Activated T-cell treated with anti-CD3 and anti-CD28 coated beads for 48 hours (primary cell): ENCODE results near the gene TTC34.
"Not testable (repeated sequence)": the region's sequence is repeated elsewhere in the genome, so short reads cannot be mapped to it uniquely, and the experiment has no call there.

Source experiments
- DNase-seq: peaks from one replicate; pipeline ENCODE4 v3.0.0-alpha.2; 2020; ENCODE audit warnings: low read depth

The TTC34 gene

DNA sequence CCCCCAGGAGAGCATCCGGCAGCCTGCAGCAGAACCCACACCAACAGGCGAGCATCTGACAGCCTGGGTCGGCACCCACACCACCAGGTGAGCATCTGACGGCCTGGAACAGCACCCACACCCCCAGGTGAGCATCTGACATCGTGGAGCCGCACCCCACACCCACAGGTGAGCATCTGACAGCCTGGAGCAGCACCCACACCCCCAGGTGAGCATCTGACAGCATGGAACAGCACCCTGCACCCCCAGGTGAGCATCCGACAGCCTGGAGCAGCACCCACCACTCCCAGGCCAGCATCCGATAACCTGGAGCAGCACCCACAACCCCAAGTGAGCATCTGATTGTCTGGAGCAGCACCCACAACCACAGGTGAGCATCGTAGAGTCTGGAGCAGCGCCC is 124.8 kb downstream of the TTC34 start:
- not testable (repeated sequence) for DNase-seq

GRCh38 chr1:2671656-2672055 is 129.8 kb downstream of the TTC34 start:
- DNase-seq = not testable (repeated sequence)

GRCh38 chr1:2659806-2660205 is 141.7 kb downstream of the TTC34 start:
- not testable (repeated sequence) for DNase-seq

GRCh38 chr1:2657909-2658308 is 143.6 kb downstream of the TTC34 start:
- not testable (repeated sequence) for DNase-seq

- not testable (repeated sequence) for DNase-seq
Observed at GRCh38 chr1:2657124-2657523, 144.4 kb downstream of the TTC34 start.

DNA sequence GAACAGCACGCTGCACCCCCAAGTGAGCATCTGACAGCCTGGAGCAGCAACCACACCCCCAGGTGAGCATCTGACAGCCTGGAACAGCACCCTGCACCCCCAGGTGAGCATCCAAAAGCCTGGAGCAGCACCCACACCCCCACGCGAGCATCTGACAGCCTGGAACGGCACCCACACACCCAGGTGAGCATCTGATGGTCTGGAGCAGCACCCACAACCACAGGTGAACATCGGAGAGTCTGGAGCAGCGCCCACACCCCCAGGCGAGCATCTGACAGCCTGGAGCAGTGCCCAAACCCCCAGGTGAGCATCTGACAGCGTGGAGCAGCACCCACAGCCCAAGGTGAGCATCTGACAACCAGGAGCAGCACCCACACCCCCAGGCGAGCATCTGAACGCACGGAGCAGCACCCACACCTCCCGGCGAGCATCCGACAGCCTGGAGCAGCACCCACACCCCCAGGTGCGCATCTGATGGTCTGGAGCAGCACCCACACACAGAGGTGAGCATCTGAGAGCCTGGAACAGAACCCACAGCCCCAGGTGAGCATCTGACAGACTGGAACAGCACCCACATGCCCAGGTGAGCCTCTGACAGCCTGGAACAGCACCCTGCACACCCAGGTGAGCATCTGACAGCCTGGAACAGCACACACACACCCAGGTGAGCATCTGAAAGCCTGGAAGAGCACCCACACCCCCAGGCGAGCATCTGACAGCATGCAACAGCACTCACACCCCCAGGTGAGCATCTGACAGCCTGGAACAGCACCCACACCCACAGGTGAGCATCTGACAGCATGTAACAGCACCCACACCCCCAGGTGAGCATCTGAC is 145.7 kb downstream of the TTC34 start:
- not testable (repeated sequence) for DNase-seq

DNA sequence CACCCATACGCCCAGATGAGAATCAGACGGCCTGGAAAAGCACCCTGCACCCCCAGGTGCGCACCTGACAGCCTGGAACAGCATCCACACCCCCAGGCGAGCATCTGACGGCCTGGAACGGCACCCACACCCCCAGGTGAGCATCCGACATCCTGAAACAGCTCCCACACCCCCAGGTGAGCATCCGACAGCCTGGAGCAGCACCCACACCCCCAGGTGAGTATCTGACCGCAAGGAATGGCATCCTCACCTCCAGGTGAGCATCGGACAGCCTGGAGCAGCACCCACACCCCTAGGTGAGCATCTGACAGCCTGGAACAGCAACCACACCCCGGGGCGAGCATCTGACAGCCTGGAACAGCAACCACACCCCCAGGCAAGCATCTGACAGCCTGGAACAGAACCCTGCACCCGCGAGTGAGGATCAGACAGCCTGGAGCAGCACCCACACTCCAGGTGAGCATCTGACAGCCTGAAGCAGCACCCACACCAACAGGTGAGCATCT is 147.0 kb downstream of the TTC34 start:
- not testable (repeated sequence) for DNase-seq

DNA sequence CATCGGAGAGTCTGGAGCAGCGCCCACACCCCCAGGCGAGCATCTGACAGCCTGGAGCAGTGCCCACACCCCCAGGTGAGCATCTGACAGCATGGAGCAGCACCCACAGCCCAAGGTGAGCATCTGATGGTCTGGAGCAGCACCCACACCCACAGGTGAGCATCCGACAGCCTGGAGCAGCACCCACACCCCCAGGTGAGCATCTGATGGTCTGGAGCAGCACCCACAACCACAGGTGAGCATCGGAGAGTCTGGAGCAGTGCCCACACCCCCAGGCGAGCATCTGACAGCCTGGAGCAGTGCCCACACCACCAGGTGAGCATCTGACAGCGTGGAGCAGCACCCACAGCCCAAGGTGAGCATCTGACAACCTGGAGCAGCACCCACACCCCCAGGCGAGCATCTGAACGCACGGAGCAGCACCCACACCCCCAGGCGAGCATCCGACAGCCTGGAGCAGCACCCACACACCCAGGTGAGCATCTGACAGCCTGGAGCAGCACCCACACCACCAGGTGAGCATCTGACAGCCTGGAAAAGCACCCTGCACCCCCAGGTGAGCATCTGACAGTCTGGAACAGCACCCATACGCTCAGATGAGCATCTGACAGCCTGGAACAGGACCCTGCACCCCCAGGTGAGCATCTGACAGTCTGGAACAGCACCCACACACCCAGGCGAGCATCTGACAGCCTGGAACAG is 147.6 kb downstream of the TTC34 start:
- not testable (repeated sequence) for DNase-seq

- not testable (repeated sequence) for DNase-seq
Observed at GRCh38 chr1:2652926-2653571, 148.4 kb downstream of the TTC34 start.

DNA sequence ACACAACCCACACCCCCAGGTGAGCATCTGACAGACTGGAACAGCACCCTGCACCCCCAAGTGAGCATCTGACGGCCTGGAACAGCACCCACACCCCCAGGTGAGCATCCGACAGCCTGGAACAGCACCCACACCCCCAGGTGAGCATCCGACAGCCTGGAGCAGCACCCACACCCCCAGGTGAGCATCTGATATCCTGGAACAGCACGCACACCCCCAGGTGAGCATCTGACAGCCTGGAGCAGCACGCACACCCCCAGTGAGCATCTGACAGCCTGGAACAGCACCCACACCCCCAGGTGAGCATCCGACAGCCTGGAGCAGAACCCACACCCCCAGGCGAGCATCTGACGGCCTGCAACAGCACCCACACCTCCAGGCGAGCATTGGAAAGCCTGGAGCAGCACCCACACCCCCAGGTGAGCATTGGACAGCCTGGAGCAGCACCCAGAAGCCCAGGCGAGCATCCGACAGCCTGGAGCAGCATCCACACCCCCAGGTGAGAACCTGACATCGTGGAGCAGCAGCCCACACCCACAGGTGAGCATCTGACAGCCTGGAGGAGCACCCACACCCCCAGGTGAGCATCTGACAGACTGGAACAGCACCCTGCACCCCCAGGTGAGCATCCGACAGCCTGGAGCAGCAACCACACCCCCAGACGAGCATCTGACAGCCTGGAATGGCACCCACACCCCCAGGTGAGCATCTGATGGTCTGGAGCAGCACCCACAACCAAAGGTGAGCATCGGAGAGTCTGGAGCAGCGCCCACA is 149.2 kb downstream of the TTC34 start:
- DNase-seq = not testable (repeated sequence)

- DNase-seq = no peak
Observed at GRCh38 chr1:2650967-2651645, 150.4 kb downstream of the TTC34 start.

DNA sequence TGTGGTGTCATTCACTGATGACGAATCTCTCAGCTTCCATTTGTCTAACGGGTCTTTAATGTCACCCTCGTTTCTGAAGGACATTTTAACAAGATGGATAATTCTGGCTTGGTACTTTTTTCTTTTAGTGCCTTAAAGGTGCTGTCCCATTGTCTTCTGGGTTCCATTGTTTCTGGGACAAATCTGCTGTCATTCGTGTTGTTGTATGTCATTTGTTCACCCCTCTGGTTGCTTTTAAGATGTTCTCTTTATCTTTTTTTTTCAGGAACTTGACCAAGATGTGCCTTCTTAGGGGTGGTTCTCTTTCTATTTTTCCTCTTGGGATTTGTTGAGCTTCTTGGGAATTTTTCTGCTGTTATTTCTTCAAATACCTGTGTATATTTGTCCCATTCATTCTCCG is 154.7 kb downstream of the TTC34 start:
- no peak for DNase-seq

- DNase-seq = no peak
Observed at GRCh38 chr1:2645776-2646175, 155.7 kb downstream of the TTC34 start.

DNA sequence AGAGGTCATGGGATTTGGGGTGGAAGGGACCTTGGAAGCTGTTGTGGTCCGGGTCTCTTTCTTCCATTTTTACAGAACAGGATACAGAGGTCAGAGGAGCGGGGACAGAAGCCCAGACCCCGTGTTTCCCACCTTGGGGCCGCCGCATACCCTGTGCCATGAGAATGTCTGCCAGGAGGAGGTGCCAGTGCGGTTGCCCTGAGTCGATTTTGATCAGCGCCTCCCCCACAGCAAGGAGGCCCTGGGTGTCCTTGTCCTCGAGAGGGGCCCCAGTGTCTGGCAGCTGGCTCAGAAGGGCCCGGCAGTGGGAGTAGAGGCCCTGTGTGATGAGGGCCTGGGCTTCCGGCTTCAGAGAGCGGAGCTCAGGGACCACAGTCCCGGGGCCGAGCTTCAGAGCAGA is 156.3 kb downstream of the TTC34 start:
- no peak for DNase-seq

DNA sequence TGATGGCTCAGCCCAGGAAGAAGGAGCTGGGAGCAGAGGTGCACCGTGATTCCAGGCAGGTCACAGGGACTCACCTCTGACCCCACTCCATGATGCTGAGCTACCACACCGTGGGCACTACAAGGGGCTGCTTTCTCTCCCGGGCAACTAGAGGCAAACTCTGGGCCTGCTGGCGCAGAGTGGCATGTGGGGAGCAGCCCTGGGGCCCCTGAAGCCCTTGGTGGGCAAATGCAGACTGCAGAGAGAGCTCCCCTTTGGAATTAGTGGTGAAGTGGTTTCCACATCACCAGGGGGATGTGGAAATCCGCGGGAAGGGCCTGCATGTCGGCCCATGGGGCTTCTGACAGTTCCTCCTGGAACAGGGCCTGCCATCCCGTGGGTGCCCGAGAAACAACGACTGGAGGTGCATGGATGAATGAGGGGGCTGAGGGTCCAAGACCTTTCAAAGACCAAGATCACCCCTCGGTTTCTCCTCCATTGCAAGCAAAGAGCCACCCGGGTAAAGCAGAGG is 156.8 kb downstream of the TTC34 start:
- DNase-seq = no peak

DNA sequence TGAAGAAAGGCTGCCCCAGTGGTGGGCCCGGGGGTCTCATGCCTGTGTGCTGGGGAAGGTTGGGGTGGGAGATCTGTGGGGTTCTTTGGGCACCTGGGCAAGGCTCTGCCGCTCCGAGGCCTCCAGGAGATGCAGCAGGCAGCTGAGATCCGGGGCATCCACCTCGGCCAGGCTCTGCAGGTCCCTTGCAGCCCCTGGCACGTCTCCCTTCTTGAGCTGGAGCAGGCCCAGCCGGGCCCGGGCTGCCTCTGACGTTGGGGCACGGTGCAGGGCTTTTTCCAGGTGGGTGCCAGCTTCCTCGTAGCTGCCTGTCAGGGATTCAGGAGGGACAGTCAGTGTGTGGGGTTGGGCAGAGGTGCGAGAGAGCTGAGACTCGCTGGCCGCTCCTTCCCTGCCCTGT is 157.3 kb downstream of the TTC34 start:
- no peak for DNase-seq

DNA sequence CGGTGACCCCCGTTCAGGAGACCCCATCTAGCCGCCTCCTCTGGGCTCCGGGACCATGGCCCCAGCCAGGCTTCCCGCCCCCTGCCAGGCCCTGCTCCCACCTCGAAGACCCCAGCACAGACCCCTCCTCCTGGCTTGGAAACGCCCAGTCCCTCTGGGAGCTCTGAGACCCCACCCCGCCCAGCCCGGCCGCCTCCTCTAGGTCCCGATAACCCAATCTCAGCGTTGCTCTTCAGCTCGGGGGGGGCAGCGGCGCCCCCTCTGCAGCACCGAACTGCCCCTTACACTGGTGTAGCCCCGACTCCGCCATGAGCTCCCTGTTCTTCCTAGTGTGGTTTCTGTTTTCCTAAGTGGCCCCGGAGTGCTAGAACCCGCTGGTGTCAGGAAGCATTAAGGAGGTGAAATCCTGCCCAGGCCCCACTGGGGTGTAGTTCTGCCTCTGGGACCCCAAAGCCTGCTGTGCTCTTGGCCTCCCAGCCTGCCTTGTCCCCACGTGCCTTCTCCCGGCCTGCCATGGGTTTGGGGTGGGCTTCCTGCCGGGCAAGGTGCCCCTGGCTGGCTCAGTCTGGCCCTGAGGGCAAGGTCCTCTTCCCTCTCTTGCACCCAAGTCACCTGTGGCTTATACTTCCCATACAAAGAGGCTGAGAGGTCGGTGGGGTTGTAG is 157.9 kb downstream of the TTC34 start:
- no peak for DNase-seq

DNA sequence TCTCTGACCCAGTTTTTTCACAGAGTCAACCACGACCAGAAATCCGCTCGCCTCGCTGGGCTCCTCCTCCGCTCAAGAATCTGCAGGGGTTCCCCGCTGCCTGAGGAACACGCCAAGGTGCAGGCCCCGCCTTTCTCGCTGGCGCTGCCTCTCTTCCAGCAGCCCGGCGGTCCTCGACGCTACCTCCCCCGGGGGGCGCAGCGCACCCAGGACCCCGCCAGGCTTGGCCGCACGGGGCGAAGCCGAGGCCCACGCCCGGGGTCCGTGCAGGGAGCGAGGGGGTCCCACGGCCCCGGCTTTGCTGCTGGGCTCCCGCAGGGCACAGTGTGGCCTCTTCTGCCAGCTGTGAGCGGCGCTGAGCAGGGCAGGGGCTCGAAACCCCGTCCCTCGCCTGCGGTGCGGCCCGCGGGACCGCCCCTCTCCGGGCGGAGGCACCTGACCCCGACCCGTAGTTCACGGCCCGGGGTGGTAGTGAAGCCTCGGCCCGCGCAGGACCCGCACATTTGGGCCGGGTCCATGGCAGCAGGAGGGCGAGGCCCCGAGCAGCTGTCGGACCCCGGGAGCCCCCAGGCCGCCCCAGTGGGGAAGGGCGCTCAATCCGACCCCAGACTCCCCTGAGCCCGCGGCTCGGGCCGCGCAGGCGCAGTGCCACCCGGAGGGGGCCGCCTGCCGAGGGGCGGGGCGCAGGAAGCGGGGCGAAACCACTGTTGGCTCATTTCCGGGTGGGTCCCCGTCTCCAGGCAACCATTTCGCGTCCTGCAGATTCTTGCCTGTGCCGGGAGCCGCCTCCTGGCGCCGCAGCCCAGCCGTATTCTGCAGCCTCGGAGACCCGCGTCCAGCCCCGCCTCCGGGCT is 158.7 kb downstream of the TTC34 start:
- DNase-seq = peak; percentile 93

DNA sequence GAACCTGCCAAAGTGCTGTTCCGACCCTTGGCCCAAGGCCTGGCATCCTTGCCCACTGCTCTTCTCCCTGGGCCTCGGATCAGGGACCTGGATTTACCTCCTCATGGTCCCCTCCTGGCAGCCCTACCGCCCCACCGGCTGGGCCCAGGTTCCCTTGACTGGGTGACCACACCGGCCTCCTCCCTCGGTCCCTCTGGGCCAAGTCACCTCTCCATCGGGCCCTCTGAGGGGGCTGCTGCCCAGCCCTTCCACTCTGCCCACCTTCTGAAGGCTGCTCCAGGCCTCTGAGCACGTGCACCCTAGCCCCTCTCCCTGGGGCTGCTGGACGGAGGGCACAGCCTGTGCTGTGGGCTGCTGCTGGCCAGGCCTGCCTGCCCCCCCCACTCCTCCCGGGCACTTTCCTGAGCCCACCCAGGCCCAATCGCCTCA is 159.3 kb downstream of the TTC34 start:
- no peak for DNase-seq
